HG03442 (cell line): ENCODE measurements around the gene FUCA2.
A peak's percentile ranks its signal among the peaks of the same experiment; 100 is the strongest.
"Not testable (repeated sequence)": the region's sequence is repeated elsewhere in the genome, so short reads cannot be mapped to it uniquely, and the experiment has no call there.

Experiments
- ATAC-seq: cut with Tn5 transposase; IDR thresholded peaks from one replicate; pipeline ENCODE4 v1.9.1; 2021; ENCODE audit warnings: mild to moderate bottlenecking, moderate library complexity; ENCODE audit not compliant: unreplicated experiment

The FUCA2 gene

GRCh38 chr6:143536866-143537691, 25.6 kb upstream of the FUCA2 start:
- ATAC-seq, result peak; percentile 53

- ATAC-seq, result peak; percentile 73
Measured at GRCh38 chr6:143536461-143536865, 24.9 kb upstream of the FUCA2 start.

- ATAC-seq, result no peak
Measured at GRCh38 chr6:143535189-143535614, 23.7 kb upstream of the FUCA2 start.

GRCh38 chr6:143531720-143532499, 20.4 kb upstream of the FUCA2 start:
- ATAC-seq, result no peak

GRCh38 chr6:143529095-143529494, 17.6 kb upstream of the FUCA2 start:
- no peak for ATAC-seq

GRCh38 chr6:143528164-143528811, 16.8 kb upstream of the FUCA2 start:
- no peak for ATAC-seq

GRCh38 chr6:143527677-143528076, 16.2 kb upstream of the FUCA2 start:
- ATAC-seq, result no peak

GRCh38 chr6:143525356-143525755, 13.8 kb upstream of the FUCA2 start:
- no peak for ATAC-seq

- no peak for ATAC-seq
Measured at GRCh38 chr6:143522039-143522600, 10.6 kb upstream of the FUCA2 start.

- no peak for ATAC-seq
Measured at GRCh38 chr6:143517447-143517773, 5.9 kb upstream of the FUCA2 start.

- ATAC-seq, result no peak
Measured at GRCh38 chr6:143516690-143517446, 5.3 kb upstream of the FUCA2 start.

GRCh38 chr6:143515766-143516355, 4.3 kb upstream of the FUCA2 start:
- no peak for ATAC-seq

- no peak for ATAC-seq
Measured at GRCh38 chr6:143515061-143515760, 3.7 kb upstream of the FUCA2 start.

- no peak for ATAC-seq
Measured at GRCh38 chr6:143513410-143513809, 1.9 kb upstream of the FUCA2 start.

GRCh38 chr6:143510326-143510725, 1.2 kb downstream of the FUCA2 start:
- ATAC-seq, result not testable (repeated sequence)

GRCh38 chr6:143507358-143508145, 4.0 kb downstream of the FUCA2 start:
- no peak for ATAC-seq

- no peak for ATAC-seq
Measured at GRCh38 chr6:143506620-143507019, 4.9 kb downstream of the FUCA2 start.

GRCh38 chr6:143506199-143506598, 5.3 kb downstream of the FUCA2 start:
- ATAC-seq, result no peak

GRCh38 chr6:143505537-143505936, 6.0 kb downstream of the FUCA2 start:
- ATAC-seq, result peak; percentile 44
